Mammary epithelial cell (primary cell): ENCODE results near the gene CIC.
"Not testable (repeated sequence)": the region's sequence is repeated elsewhere in the genome, so short reads cannot be mapped to it uniquely, and the experiment has no call there.

ENCODE experiments used
- EZH2 ChIP-seq: IDR thresholded peaks from 2 replicates; pipeline ENCODE4 v1.6.1; 2012; ENCODE audit warnings: low read length, inconsistent platforms, borderline replicate concordance
- TF ChIP-seq, protein P1 (sequence below), 2 donors: IDR thresholded peaks in 1 of 2; conservative IDR thresholded peaks in 1 of 2; 2 replicates each; pipeline ENCODE4 v1.5.1; 2011 to 2012; ENCODE audit warnings: inconsistent platforms in 2 of 2, low read length in 2 of 2, mild to moderate bottlenecking in 2 of 2, control low read depth in 1 of 2, low read depth in 1 of 2; ENCODE audit not compliant: insufficient read depth in 1 of 2; ENCODE audit errors: extremely low read depth in 1 of 2

DNA sequence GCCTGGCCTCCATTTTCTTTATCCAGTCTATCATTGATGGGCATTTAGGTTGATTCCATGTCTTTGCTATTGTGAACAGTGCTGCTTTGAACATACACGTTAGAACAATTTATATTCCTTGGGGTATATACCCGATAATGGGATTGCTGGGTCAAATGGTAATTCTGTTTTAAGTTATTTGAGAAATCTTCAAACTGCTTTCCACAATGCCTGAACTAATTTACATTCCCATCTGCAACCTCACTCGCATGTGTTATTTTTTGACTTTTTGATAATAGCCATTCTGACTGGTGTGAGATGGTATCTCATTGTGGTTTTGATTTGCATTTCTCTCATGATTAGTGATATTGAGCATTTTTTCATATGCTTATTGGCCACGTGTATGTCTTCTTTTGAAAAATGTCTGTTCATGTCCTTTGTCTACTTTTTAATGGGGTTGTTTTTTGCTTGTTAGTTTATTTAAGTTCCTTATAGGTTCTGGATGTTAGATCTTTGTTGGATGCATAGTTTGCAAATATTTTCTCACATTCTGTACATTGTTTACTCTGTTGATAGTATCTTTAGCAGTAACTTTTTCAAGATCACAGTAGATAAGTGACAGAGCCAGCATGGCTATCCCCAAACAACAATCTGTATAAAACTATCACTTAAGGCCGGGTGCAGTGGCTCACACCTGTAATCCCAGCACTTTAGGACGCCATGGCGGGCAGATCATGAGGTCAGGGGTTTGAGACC lies 70.2 kb downstream of the CIC start:
- TF ChIP-seq, protein P1, sequence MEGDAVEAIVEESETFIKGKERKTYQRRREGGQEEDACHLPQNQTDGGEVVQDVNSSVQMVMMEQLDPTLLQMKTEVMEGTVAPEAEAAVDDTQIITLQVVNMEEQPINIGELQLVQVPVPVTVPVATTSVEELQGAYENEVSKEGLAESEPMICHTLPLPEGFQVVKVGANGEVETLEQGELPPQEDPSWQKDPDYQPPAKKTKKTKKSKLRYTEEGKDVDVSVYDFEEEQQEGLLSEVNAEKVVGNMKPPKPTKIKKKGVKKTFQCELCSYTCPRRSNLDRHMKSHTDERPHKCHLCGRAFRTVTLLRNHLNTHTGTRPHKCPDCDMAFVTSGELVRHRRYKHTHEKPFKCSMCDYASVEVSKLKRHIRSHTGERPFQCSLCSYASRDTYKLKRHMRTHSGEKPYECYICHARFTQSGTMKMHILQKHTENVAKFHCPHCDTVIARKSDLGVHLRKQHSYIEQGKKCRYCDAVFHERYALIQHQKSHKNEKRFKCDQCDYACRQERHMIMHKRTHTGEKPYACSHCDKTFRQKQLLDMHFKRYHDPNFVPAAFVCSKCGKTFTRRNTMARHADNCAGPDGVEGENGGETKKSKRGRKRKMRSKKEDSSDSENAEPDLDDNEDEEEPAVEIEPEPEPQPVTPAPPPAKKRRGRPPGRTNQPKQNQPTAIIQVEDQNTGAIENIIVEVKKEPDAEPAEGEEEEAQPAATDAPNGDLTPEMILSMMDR (conservative IDR thresholded peaks at IDR 0.05 in 1 of 2, IDR thresholded peaks at IDR 0.05 in 1 of 2; ENCODE audit: extremely low read depth in 1 of 2, insufficient read depth in 1 of 2, low read depth in 1 of 2, low read length in 2 of 2), result not testable (repeated sequence)
- not testable (repeated sequence) for TF ChIP-seq EZH2
